ENCODE results near the gene ANKRD11. TPM values are rescaled to one million over a fixed set of nuclear protein-coding genes. Genes with fewer than 3 reads are reported as not detected.

The ANKRD11 gene
- total and polyA plus RNA-seq, 2 donors (not counting 1 experiment from before 2014, with no cell fraction given): 41.5 to 71.2 TPM

GRCh38 chr16:89453501-89454321, 36.6 kb downstream of the ANKRD11 start:
- H3K9me3 ChIP-seq (ENCODE audit: control insufficient read depth, insufficient read depth, low read depth, low read length): no peaks in the 10 kb centered on the region
- no peak overlapping the region for H3K9ac ChIP-seq (ENCODE audit: insufficient read depth, low read length)
- peaks cover 89% of the 10 kb centered on the region for H3K79me2 ChIP-seq (ENCODE audit: control insufficient read depth, insufficient read depth, low read length)
- H3K36me3 ChIP-seq (ENCODE audit: control insufficient read depth, insufficient read depth, low read length): no peaks in the 10 kb centered on the region
- peak; percentile 4 to 5 for TF ChIP-seq CTCF (conservative IDR thresholded peaks at IDR 0.05 in 1 of 2, IDR thresholded peaks at IDR 0.05 in 1 of 2; ENCODE audit: low read depth in 1 of 2, low read length in 2 of 2)
- no peak for TF ChIP-seq EZH2 (IDR thresholded peaks at IDR 0.05; ENCODE audit: low read length, missing control alignments)
- peaks cover 10% of the 10 kb centered on the region for H3K4me1 ChIP-seq (ENCODE audit: control insufficient read depth, extremely low read depth, insufficient read depth, low read length)
- H4K20me1 ChIP-seq (ENCODE audit: control insufficient read depth, extremely low read depth, insufficient read depth, low read length): peaks cover 5% of the 10 kb centered on the region
- no peak overlapping the region for H3K27ac ChIP-seq (ENCODE audit: insufficient read depth, low read length)
- H2AFZ ChIP-seq (ENCODE audit: low read length): no peak overlapping the region
- H3K4me2 ChIP-seq (ENCODE audit: extremely low read depth, insufficient read depth, low read length): no peak overlapping the region
- DNase-seq (ENCODE audit: low read depth in 2 of 2): peak in 1 of 2 donors; percentile 42
- no peak overlapping the region for H3K4me3 ChIP-seq (replicated peaks in 1 of 4; ENCODE audit: control extremely low read depth in 1 of 4, insufficient read depth in 1 of 4, low read depth in 3 of 4, low read length in 4 of 4)
- H3K27me3 ChIP-seq (ENCODE audit: control insufficient read depth, insufficient read depth, low read length): no peaks in the 10 kb centered on the region

- Histone ChIP-seq H2AFZ (ENCODE audit: low read length) (no peak overlapping the region), H3K27me3 (ENCODE audit: control insufficient read depth, insufficient read depth, low read length) (no peaks in the 10 kb centered on the region), H3K4me2 (ENCODE audit: extremely low read depth, insufficient read depth, low read length) (no peak overlapping the region), H3K4me3 (replicated peaks in 1 of 4; ENCODE audit: control extremely low read depth in 1 of 4, insufficient read depth in 1 of 4, low read depth in 3 of 4, low read length in 4 of 4) (no peak overlapping the region), H3K4me1 (ENCODE audit: control insufficient read depth, extremely low read depth, insufficient read depth, low read length) (peaks cover 10% of the 10 kb centered on the region), H3K36me3 (ENCODE audit: control insufficient read depth, insufficient read depth, low read length) (no peaks in the 10 kb centered on the region), H3K9ac (ENCODE audit: insufficient read depth, low read length) (no peak overlapping the region), H3K9me3 (ENCODE audit: control insufficient read depth, insufficient read depth, low read depth, low read length) (no peaks in the 10 kb centered on the region), H3K79me2 (ENCODE audit: control insufficient read depth, insufficient read depth, low read length) (peaks cover 91% of the 10 kb centered on the region), H3K27ac (ENCODE audit: insufficient read depth, low read length) (no peak overlapping the region), H4K20me1 (ENCODE audit: control insufficient read depth, extremely low read depth, insufficient read depth, low read length) (peaks cover 7% of the 10 kb centered on the region)
- DNase-seq (ENCODE audit: low read depth in 2 of 2): no peak
- TF ChIP-seq CTCF (conservative IDR thresholded peaks at IDR 0.05 in 1 of 2, IDR thresholded peaks at IDR 0.05 in 1 of 2; ENCODE audit: low read depth in 1 of 2, low read length in 2 of 2) (no peak), EZH2 (IDR thresholded peaks at IDR 0.05; ENCODE audit: low read length, missing control alignments) (no peak)
These were observed 37.4 kb downstream of the ANKRD11 start for GRCh38 chr16:89452925-89453324.

- TF ChIP-seq CTCF (conservative IDR thresholded peaks at IDR 0.05 in 1 of 2, IDR thresholded peaks at IDR 0.05 in 1 of 2; ENCODE audit: low read depth in 1 of 2, low read length in 2 of 2): no peak
- no peak for TF ChIP-seq EZH2 (IDR thresholded peaks at IDR 0.05; ENCODE audit: low read length, missing control alignments)
- H3K36me3 ChIP-seq (ENCODE audit: control insufficient read depth, insufficient read depth, low read length): no peaks in the 10 kb centered on the region
- H3K4me2 ChIP-seq (ENCODE audit: extremely low read depth, insufficient read depth, low read length): no peak overlapping the region
- no peak overlapping the region for H3K4me3 ChIP-seq (replicated peaks in 1 of 4; ENCODE audit: control extremely low read depth in 1 of 4, insufficient read depth in 1 of 4, low read depth in 3 of 4, low read length in 4 of 4)
- H3K27ac ChIP-seq (ENCODE audit: insufficient read depth, low read length): no peak overlapping the region
- H3K79me2 ChIP-seq (ENCODE audit: control insufficient read depth, insufficient read depth, low read length): peaks cover 91% of the 10 kb centered on the region
- no peak overlapping the region for H3K9ac ChIP-seq (ENCODE audit: insufficient read depth, low read length)
- DNase-seq (ENCODE audit: low read depth in 2 of 2): no peak
- no peaks in the 10 kb centered on the region for H3K9me3 ChIP-seq (ENCODE audit: control insufficient read depth, insufficient read depth, low read depth, low read length)
- peaks cover 9% of the 10 kb centered on the region for H4K20me1 ChIP-seq (ENCODE audit: control insufficient read depth, extremely low read depth, insufficient read depth, low read length)
- H2AFZ ChIP-seq (ENCODE audit: low read length): no peak overlapping the region
- no peaks in the 10 kb centered on the region for H3K27me3 ChIP-seq (ENCODE audit: control insufficient read depth, insufficient read depth, low read length)
- peaks cover 12% of the 10 kb centered on the region for H3K4me1 ChIP-seq (ENCODE audit: control insufficient read depth, extremely low read depth, insufficient read depth, low read length)
These were observed 38.1 kb downstream of the ANKRD11 start for GRCh38 chr16:89452241-89452640.
